ENCODE measurements around the gene TMOD2. TPM values are rescaled to one million over a fixed set of nuclear protein-coding genes. Genes with fewer than 3 reads are reported as not detected.

Gene TMOD2
- total RNA-seq, 1 experiment from 2014 or later = 2.6 TPM

DNA sequence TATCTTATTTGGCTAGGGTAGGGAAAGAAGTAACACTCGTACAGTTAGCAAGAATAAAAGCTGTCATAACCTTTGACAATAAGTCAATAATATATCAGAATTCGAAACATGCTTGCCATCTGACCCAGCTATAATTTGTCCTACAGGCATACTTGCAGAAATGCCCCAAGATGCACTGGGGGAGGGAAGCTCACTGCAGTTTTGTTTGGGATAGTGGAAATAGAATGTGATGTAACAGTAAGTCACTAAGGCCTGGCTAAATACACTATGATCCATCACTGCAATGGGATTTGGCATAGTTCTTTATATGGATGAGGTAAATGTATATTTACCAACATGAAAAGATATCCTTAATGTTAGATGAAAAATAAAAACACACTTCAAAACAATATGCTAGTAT is 52.6 kb downstream of the TMOD2 start:
- H3K27me3 ChIP-seq (ENCODE audit: low read length) = no peaks in the 10 kb centered on the region
- no peak overlapping the region for H3K27ac ChIP-seq (ENCODE audit: low read length)
- H3K36me3 ChIP-seq (ENCODE audit: insufficient read depth, low read length) = no peaks in the 10 kb centered on the region
- no peak overlapping the region for H3K9ac ChIP-seq (ENCODE audit: low read length)
- no peaks in the 10 kb centered on the region for H3K9me3 ChIP-seq (ENCODE audit: low read length)
- no peak for DNase-seq
- no peak overlapping the region for H2AFZ ChIP-seq (ENCODE audit: low read length)
- no peaks in the 10 kb centered on the region for H3K9me2 ChIP-seq (replicated peaks; ENCODE audit: insufficient read depth, low read length)
- H3K4me1 ChIP-seq (ENCODE audit: low read length) = peaks cover 5% of the 10 kb centered on the region; the same call in 1 of the 2 replicates
- H3K79me2 ChIP-seq (ENCODE audit: low read length) = no peaks in the 10 kb centered on the region
- no peak overlapping the region for H3K4me3 ChIP-seq (ENCODE audit: low read length)
- H4K20me1 ChIP-seq (ENCODE audit: insufficient read depth, low read depth, low read length) = no peaks in the 10 kb centered on the region
- no peak overlapping the region for H3K4me2 ChIP-seq (ENCODE audit: low read depth, low read length, poor library complexity, severe bottlenecking)

GRCh38 chr15:51806123-51806522 is 54.7 kb downstream of the TMOD2 start:
- no peak overlapping the region for H3K4me3 ChIP-seq (ENCODE audit: low read length)

DNA sequence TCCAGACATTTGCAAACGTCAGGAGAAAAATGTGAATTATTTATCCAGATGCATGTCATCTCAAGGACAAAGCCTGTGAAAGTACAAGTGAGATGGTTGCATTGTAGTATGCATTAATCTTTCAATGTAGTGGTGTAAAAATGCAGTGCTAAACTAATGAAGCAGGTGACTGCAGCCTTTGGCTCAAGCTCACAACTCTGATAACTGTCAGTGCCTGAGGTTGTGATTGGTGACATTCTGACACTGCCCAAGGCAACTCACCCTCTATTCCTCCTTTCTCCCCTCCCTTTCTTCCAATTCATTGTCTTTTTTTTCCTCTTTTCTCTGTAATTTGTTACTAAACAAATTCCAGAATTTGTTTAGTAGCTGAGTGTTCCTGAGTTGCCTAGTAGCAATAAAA is 58.1 kb downstream of the TMOD2 start:
- Histone ChIP-seq H3K36me3 (ENCODE audit: insufficient read depth, low read length) (no peaks in the 10 kb centered on the region), H3K9ac (ENCODE audit: low read length) (no peak overlapping the region), H4K20me1 (ENCODE audit: insufficient read depth, low read depth, low read length) (no peaks in the 10 kb centered on the region), H2AFZ (ENCODE audit: low read length) (no peak overlapping the region), H3K9me3 (ENCODE audit: low read length) (no peaks in the 10 kb centered on the region), H3K4me1 (ENCODE audit: low read length) (no peaks in the 10 kb centered on the region), H3K27ac (ENCODE audit: low read length) (no peak overlapping the region), H3K4me3 (ENCODE audit: low read length) (no peak overlapping the region), H3K79me2 (ENCODE audit: low read length) (no peaks in the 10 kb centered on the region), H3K4me2 (ENCODE audit: low read depth, low read length, poor library complexity, severe bottlenecking) (no peak overlapping the region), H3K9me2 (replicated peaks; ENCODE audit: insufficient read depth, low read length) (no peaks in the 10 kb centered on the region), H3K27me3 (ENCODE audit: low read length) (no peaks in the 10 kb centered on the region)
- no peak for DNase-seq

More at GRCh38 chr15:51806123-51806522, 54.7 kb downstream of the TMOD2 start:
- H3K4me1 ChIP-seq (ENCODE audit: low read length) = peaks cover 5% of the 10 kb centered on the region; the same call in 1 of the 2 replicates
- no peaks in the 10 kb centered on the region for H3K36me3 ChIP-seq (ENCODE audit: insufficient read depth, low read length)
- H3K9me2 ChIP-seq (replicated peaks; ENCODE audit: insufficient read depth, low read length) = no peaks in the 10 kb centered on the region
- H3K9ac ChIP-seq (ENCODE audit: low read length) = no peak overlapping the region
- H2AFZ ChIP-seq (ENCODE audit: low read length) = no peak overlapping the region
- no peaks in the 10 kb centered on the region for H3K79me2 ChIP-seq (ENCODE audit: low read length)
- H3K27ac ChIP-seq (ENCODE audit: low read length) = no peak overlapping the region
- DNase-seq = no peak
- H3K4me2 ChIP-seq (ENCODE audit: low read depth, low read length, poor library complexity, severe bottlenecking) = no peak overlapping the region
- no peaks in the 10 kb centered on the region for H3K9me3 ChIP-seq (ENCODE audit: low read length)
- no peaks in the 10 kb centered on the region for H3K27me3 ChIP-seq (ENCODE audit: low read length)
- no peaks in the 10 kb centered on the region for H4K20me1 ChIP-seq (ENCODE audit: insufficient read depth, low read depth, low read length)

DNA sequence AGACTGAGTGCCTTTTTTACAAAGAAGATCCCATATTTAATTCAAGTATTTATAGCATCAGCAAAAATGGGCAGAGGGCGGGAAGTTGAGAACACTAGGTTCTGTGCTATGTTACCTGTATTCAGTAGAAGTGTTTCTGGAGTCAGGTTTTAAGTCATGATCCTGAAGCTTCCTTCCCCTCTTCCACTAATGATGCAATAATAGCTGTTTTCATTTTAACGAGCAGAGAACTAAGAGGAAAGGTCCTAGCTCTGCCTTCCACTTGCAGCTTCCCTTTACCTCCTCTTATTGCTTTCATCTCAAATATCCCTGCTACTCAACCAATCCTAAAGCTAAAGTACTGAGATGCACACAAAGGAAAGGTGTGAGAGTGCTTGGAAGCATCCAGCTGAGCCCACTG is 61.2 kb downstream of the TMOD2 start:
- H3K4me1 ChIP-seq (ENCODE audit: low read length) = no peaks in the 10 kb centered on the region
- no peak overlapping the region for H3K4me2 ChIP-seq (ENCODE audit: low read depth, low read length, poor library complexity, severe bottlenecking)
- no peak overlapping the region for H3K9ac ChIP-seq (ENCODE audit: low read length)
- no peak overlapping the region for H3K4me3 ChIP-seq (ENCODE audit: low read length)
- DNase-seq = no peak
- H2AFZ ChIP-seq (ENCODE audit: low read length) = no peak overlapping the region
- no peaks in the 10 kb centered on the region for H3K9me2 ChIP-seq (replicated peaks; ENCODE audit: insufficient read depth, low read length)
- no peaks in the 10 kb centered on the region for H3K9me3 ChIP-seq (ENCODE audit: low read length)
- no peaks in the 10 kb centered on the region for H3K27me3 ChIP-seq (ENCODE audit: low read length)
- H3K27ac ChIP-seq (ENCODE audit: low read length) = no peak overlapping the region
- no peaks in the 10 kb centered on the region for H3K36me3 ChIP-seq (ENCODE audit: insufficient read depth, low read length)
- no peaks in the 10 kb centered on the region for H3K79me2 ChIP-seq (ENCODE audit: low read length)
- no peaks in the 10 kb centered on the region for H4K20me1 ChIP-seq (ENCODE audit: insufficient read depth, low read depth, low read length)

DNA sequence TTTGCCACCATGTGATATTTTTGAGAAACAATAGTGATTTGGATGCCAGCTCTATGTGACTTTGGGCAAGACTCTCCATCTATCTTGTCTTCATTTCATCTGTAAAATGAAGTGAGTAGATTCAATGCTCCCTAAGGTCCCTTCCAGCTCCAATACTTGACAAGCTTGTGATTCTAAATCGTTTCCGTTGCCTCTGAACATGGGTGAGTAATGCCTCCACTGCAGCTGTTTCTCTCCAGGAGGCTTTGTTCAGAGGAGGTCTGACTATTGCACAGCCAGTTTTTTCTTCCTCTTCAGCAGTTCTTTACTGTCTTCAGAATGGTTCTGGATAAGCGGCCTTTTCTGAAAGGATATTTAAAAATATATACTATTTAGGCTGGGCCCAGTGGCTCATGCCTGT is 63.2 kb downstream of the TMOD2 start:
- no peak overlapping the region for H2AFZ ChIP-seq (ENCODE audit: low read length)
- H3K4me2 ChIP-seq (ENCODE audit: low read depth, low read length, poor library complexity, severe bottlenecking) = no peak overlapping the region
- no peak for DNase-seq
- no peak overlapping the region for H3K9ac ChIP-seq (ENCODE audit: low read length)
- no peaks in the 10 kb centered on the region for H3K36me3 ChIP-seq (ENCODE audit: insufficient read depth, low read length)
- H3K4me3 ChIP-seq (ENCODE audit: low read length) = no peak overlapping the region
- no peak overlapping the region for H3K27ac ChIP-seq (ENCODE audit: low read length)
- H3K9me3 ChIP-seq (ENCODE audit: low read length) = no peaks in the 10 kb centered on the region
- H3K9me2 ChIP-seq (replicated peaks; ENCODE audit: insufficient read depth, low read length) = no peaks in the 10 kb centered on the region
- no peaks in the 10 kb centered on the region for H3K27me3 ChIP-seq (ENCODE audit: low read length)
- H4K20me1 ChIP-seq (ENCODE audit: insufficient read depth, low read depth, low read length) = no peaks in the 10 kb centered on the region
- no peaks in the 10 kb centered on the region for H3K79me2 ChIP-seq (ENCODE audit: low read length)
- H3K4me1 ChIP-seq (ENCODE audit: low read length) = no peaks in the 10 kb centered on the region

- peaks cover 11% of the 10 kb centered on the region; the same call in 1 of the 2 replicates for H3K9me3 ChIP-seq (ENCODE audit: low read length)
- H2AFZ ChIP-seq (ENCODE audit: low read length) = no peak overlapping the region
- no peak overlapping the region for H3K9ac ChIP-seq (ENCODE audit: low read length)
- H4K20me1 ChIP-seq (ENCODE audit: insufficient read depth, low read depth, low read length) = no peaks in the 10 kb centered on the region
- H3K79me2 ChIP-seq (ENCODE audit: low read length) = no peaks in the 10 kb centered on the region
- H3K9me2 ChIP-seq (replicated peaks; ENCODE audit: insufficient read depth, low read length) = no peaks in the 10 kb centered on the region
- no peak overlapping the region for H3K27ac ChIP-seq (ENCODE audit: low read length)
- no peaks in the 10 kb centered on the region for H3K36me3 ChIP-seq (ENCODE audit: insufficient read depth, low read length)
- H3K4me2 ChIP-seq (ENCODE audit: low read depth, low read length, poor library complexity, severe bottlenecking) = no peak overlapping the region
- no peaks in the 10 kb centered on the region for H3K4me1 ChIP-seq (ENCODE audit: low read length)
- no peaks in the 10 kb centered on the region for H3K27me3 ChIP-seq (ENCODE audit: low read length)
- no peak for DNase-seq
- no peak overlapping the region for H3K4me3 ChIP-seq (ENCODE audit: low read length)
Observed at GRCh38 chr15:51816611-51817010, 65.2 kb downstream of the TMOD2 start.

DNA sequence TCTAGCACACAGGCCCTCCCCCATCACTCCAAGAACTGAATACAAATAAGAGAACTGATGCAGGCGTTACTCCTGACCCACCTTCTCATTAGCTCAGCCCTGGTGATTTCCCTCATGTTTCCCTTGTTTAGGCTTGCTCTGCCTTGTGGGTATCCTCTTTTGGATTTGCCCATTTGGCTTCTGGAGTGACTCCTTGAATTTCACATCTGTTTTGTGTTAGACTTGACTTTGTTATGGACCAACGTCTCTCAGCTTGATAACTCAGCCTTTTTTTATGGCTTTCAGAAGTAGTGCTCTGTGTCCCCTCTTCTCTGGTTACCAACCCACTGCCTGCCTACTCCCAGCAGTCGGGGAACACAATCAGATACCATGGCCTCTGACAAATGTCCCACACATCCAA is 66.8 kb downstream of the TMOD2 start:
- H2AFZ ChIP-seq (ENCODE audit: low read length) = no peak overlapping the region
- H4K20me1 ChIP-seq (ENCODE audit: insufficient read depth, low read depth, low read length) = no peaks in the 10 kb centered on the region
- H3K79me2 ChIP-seq (ENCODE audit: low read length) = no peaks in the 10 kb centered on the region
- H3K4me3 ChIP-seq (ENCODE audit: low read length) = no peak overlapping the region
- no peak overlapping the region for H3K27ac ChIP-seq (ENCODE audit: low read length)
- no peaks in the 10 kb centered on the region for H3K4me1 ChIP-seq (ENCODE audit: low read length)
- no peaks in the 10 kb centered on the region for H3K27me3 ChIP-seq (ENCODE audit: low read length)
- no peaks in the 10 kb centered on the region for H3K36me3 ChIP-seq (ENCODE audit: insufficient read depth, low read length)
- H3K9me3 ChIP-seq (ENCODE audit: low read length) = peaks cover 11% of the 10 kb centered on the region; the same call in 1 of the 2 replicates
- H3K4me2 ChIP-seq (ENCODE audit: low read depth, low read length, poor library complexity, severe bottlenecking) = no peak overlapping the region
- H3K9ac ChIP-seq (ENCODE audit: low read length) = no peak overlapping the region
- DNase-seq = no peak
- H3K9me2 ChIP-seq (replicated peaks; ENCODE audit: insufficient read depth, low read length) = no peaks in the 10 kb centered on the region

DNA sequence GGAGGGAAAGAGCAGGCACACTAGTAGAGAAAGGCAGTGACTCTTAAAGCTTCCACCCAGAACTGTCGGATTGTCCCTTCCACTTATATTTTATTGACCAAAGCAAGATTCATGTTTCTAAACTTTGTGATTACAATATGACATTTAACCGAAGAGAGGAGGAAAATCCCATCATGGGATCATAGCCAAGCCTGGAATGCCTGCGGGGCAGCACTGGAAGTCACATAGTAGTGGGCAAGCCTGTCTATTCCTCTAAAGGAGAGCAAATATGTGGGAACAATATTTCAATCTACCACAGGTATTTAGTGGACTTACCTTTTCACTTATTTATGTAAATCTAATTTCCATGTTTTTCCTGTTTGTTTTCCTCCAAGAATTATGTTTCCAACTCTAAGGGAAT is 74.3 kb downstream of the TMOD2 start:
- no peaks in the 10 kb centered on the region for H4K20me1 ChIP-seq (ENCODE audit: insufficient read depth, low read depth, low read length)
- DNase-seq = no peak
- H3K4me2 ChIP-seq (ENCODE audit: low read depth, low read length, poor library complexity, severe bottlenecking) = no peak overlapping the region
- peaks cover 6% of the 10 kb centered on the region for H3K4me1 ChIP-seq (ENCODE audit: low read length)
- no peak overlapping the region for H3K27ac ChIP-seq (ENCODE audit: low read length)
- no peak overlapping the region for H3K9ac ChIP-seq (ENCODE audit: low read length)
- H3K79me2 ChIP-seq (ENCODE audit: low read length) = no peaks in the 10 kb centered on the region
- no peaks in the 10 kb centered on the region for H3K36me3 ChIP-seq (ENCODE audit: insufficient read depth, low read length)
- no peak overlapping the region for H3K4me3 ChIP-seq (ENCODE audit: low read length)
- no peaks in the 10 kb centered on the region for H3K27me3 ChIP-seq (ENCODE audit: low read length)
- peaks cover 8% of the 10 kb centered on the region; the same call in 1 of the 2 replicates for H3K9me3 ChIP-seq (ENCODE audit: low read length)
- no peaks in the 10 kb centered on the region for H3K9me2 ChIP-seq (replicated peaks; ENCODE audit: insufficient read depth, low read length)
- H2AFZ ChIP-seq (ENCODE audit: low read length) = no peak overlapping the region

Measured in Karpas-422 (cell line).